GM13976 (cell line): Measurements from ENCODE around the gene MYO9B.

ENCODE experiments used
- DNase-seq: peaks from one replicate; pipeline ENCODE4 v3.0.0; 2012; ENCODE audit warnings: low spot score
- CTCF ChIP-seq: IDR thresholded peaks from 2 replicates; pipeline ENCODE4 v1.5.1; 2012; ENCODE audit warnings: borderline replicate concordance, mild to moderate bottlenecking; ENCODE audit not compliant: insufficient read depth; ENCODE audit errors: extremely low read depth, missing control alignments, control extremely low read depth
- in situ Hi-C: fragments of 300-500 bp; cut with MboI; formaldehyde crosslinking; loops from one replicate; pipeline ENCODE4 v1.12.0; 2022; ENCODE audit warnings: low sequenced_read_pairs, mixed read lengths, inconsistent platforms; ENCODE audit not compliant: unreplicated experiment

MYO9B gene

GRCh38 chr19:17118957-17119356 lies 43.4 kb downstream of the MYO9B start:
- in situ Hi-C loops = no loop called here
- TF ChIP-seq CTCF = no peak
- no peak for DNase-seq

GRCh38 chr19:17121736-17122293 lies 46.2 kb downstream of the MYO9B start:
- peak; percentile 62 for DNase-seq
- TF ChIP-seq CTCF = no peak
- in situ Hi-C loops = no loop called here

- no peak for DNase-seq
- in situ Hi-C loops = no loop called here
- TF ChIP-seq CTCF = no peak
Measured at GRCh38 chr19:17123041-17123440, 47.5 kb downstream of the MYO9B start.

GRCh38 chr19:17124025-17124424 lies 48.4 kb downstream of the MYO9B start:
- in situ Hi-C loops = no loop called here
- no peak for DNase-seq
- TF ChIP-seq CTCF = no peak

- in situ Hi-C loops = no loop called here
- DNase-seq = peak; percentile 79
- no peak for TF ChIP-seq CTCF
Measured at GRCh38 chr19:17125062-17125727, 49.6 kb downstream of the MYO9B start.

GRCh38 chr19:17125728-17126677 lies 50.4 kb downstream of the MYO9B start:
- DNase-seq = peak; percentile 83
- in situ Hi-C loops = no loop called here

More at GRCh38 chr19:17125728-17126677, 50.4 kb downstream of the MYO9B start:
- no peak for TF ChIP-seq CTCF
